Sciatic nerve (tissue), 2 donors: ENCODE measurements around the gene NUMBL. TPM values are rescaled to one million over a fixed set of nuclear protein-coding genes. Genes with fewer than 3 reads are reported as not detected.
"Not testable (repeated sequence)": the region's sequence is repeated elsewhere in the genome, so short reads cannot be mapped to it uniquely, and the experiment has no call there.

Source experiments
- ATAC-seq: fragments of 200-7000 bp; cut with Tn5 transposase; one replicate; pipeline ENCODE4 v1.9.1; 2020; ENCODE audit warnings: mild to moderate bottlenecking, moderate library complexity
- DNase-seq: peaks from one replicate; pipeline ENCODE4 v3.0.0-alpha.2; 2020; ENCODE audit warnings: low spot score
- intact Hi-C: fragments of 100-400 bp; cut with DNase I; formaldehyde crosslinking; loops from one replicate; pipeline ENCODE4 v1.14.2; 2022
- total RNA-seq: library from RNA; stranded (reverse); fragmentation: NEBNext Ultra II Directional; extraction: Animal tissue kit (Norgen Biotek cat#: 25700); gene quantifications from one replicate; pipeline ENCODE4 v1.2.1, GENCODE V29; 2021
- donor health status: DM: no; HTN: no; CAD: no.
- donor health status: DM: no; HTN: no; CAD: no.

NUMBL gene
- total RNA-seq: 123 TPM

- DNase-seq (no peak), ATAC-seq (no peak)
- intact Hi-C loops: no loop called here
Observed at GRCh38 chr19:40690050-40690692, at the start of gene NUMBL. Gene NUMBL (minus strand): TSS chr19:40690651. CDS start chr19:40690483, 168 bp downstream.

DNA sequence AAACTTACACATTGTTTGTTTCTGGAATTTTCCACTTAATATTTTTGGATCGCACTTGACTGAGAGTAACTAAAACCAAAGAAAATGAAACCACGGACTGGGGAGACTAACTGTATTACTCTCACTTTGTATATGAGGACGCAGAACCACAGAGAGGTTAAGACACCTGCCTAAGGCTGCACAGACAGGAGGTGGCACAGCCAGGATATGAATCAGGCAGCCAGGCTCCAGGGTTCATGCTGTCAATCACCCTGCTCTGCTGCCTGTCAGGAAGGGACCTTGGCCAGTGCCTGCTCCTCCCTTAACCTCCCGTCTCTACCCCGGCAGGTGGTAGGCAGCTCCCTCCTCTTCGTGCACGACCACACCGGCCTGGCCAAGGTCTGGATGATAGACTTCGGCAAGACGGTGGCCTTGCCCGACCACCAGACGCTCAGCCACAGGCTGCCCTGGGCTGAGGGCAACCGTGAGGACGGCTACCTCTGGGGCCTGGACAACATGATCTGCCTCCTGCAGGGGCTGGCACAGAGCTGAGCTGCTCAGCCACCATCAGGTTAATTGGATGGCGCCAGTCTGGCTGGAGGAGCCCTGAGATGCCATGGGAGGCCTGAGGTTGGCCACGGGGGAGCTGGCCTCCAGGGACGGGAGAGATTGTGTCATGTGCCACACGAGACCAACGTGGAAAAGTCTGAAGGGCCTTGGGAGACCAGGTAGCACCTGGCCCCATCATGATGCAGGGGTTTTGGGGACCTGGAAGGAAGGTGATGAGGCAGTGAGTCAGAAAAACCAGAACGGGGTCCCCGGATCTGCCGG lies 48.8 kb upstream of the NUMBL start:
- DNase-seq (no peak), ATAC-seq (no peak)
- intact Hi-C loops: no loop called here

GRCh38 chr19:40737102-40737644 lies 46.7 kb upstream of the NUMBL start:
- intact Hi-C loops: no loop called here
- DNase-seq (no peak), ATAC-seq (no peak)

- DNase-seq: no peak
- intact Hi-C loops: no loop called here
- ATAC-seq: no peak
Observed at GRCh38 chr19:40736661-40737060, 46.2 kb upstream of the NUMBL start.

DNA sequence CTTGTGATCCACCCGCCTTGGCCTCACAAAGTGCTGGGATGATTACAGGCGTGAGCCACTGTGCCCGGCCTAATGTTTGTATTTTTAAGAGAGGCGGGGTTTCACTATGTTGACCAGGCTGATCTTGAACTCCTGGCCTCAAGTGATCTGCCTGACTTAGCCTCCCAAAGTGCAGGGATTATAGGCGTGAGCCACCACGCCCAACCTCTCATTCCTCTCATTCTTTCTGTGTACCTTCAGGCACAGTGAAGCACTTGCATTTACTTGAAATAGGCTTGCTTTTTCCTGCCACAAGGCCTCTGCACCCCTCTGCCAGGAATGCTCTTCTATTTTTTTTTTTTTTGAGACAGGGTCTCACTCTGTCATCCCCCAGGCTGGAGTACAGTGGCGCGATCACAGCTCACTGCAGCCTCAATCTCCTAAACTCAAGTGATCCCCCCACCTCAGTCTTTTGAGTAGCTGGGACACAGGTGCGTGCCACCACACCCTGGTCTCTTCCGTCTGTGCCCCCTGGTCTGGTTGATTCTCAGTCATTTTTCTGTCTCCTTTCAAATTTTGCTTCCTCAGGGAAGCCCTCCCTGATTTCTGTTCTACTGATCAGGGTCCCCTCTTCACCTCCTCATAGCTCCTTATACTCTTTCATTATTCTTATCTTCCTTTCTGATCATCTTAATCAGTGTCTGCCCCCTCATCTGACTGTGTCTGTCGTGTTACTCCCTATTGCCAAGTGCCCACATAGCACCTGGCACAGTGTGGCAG lies 44.7 kb upstream of the NUMBL start:
- intact Hi-C loops: no loop called here
- no peak for DNase-seq
- no peak for ATAC-seq

DNA sequence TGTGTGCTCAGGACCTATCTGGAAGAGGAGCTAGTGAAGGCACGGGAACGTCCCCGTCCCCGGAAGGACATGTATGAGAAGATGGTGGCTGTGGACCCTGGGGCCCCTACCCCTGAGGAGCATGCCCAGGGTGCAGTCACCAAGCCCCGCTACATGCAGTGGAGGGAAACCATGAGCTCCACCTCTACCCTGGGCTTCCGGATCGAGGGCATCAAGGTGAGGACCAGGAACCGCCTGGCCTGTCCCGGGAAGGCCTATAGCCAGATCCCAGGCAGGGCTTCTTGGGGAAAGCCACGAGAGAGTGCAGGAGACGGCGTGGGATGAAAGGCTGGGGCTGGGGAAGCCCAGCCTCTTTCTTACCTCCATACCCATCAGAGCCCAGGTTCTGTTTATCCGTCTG lies 42.7 kb upstream of the NUMBL start:
- intact Hi-C loops: no loop called here
- ATAC-seq: no peak
- no peak for DNase-seq

DNA sequence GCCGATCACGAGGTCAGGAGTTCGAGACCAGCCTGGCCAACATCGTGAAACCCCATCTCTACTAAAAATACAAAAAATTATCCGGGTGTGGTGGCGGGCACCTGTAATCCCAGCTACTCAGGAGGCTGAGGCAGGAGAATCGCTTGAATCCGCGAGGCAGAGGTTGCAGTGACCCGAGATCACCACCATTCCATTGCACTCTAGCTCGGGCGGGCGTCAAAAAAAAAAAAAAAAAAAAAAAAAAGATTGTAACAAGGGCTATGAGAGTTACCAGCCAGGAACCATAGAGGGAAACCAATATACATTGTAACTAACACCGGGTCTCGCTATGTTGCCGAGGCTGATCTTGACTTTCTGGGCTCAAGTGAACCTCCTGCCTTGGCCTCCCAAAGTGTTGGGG lies 41.9 kb upstream of the NUMBL start:
- DNase-seq, intact Hi-C loops: not testable (repeated sequence)

DNA sequence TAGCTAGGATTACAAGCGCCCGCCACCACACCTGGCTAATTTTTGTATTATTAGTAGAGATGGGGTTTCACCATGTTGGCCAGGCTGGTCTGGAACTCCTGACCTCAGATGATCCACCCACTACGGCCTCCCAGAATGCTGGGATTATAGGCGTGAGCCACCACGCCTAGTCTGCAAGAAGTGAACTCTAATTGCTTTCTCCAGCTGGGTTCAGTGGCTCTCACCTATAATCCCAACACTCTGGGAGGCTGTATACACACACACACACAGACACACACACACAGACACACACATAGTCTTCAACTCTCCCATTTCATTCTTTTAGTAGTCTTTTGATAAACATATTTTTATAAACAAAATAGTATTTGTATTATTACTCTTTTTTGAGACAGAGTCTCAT lies 39.6 kb upstream of the NUMBL start:
- ATAC-seq, intact Hi-C loops, DNase-seq: not testable (repeated sequence)

More for the DNA sequence above, 41.9 kb upstream of the NUMBL start:
- not testable (repeated sequence) for ATAC-seq

DNA sequence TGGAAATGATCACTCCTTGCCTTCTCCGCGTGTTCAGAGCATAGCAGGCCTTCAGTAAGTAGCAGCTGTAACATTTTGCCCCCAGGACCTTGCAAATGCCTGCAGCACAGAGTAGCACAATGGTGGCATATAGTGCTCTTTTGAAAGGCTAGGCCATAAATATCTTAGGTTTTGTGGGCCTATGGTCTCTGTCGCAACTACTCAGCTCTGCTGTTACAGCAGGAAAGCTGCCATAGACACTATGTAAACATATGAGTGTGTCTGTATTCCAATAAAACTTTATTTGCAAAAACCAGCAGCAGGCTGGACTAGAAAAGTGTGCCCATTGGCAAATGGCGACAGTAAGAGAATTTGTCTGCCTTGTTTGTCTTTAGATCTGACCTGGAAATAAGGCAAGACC lies 35.8 kb upstream of the NUMBL start:
- no peak for DNase-seq
- intact Hi-C loops: no loop called here
- ATAC-seq: no peak

DNA sequence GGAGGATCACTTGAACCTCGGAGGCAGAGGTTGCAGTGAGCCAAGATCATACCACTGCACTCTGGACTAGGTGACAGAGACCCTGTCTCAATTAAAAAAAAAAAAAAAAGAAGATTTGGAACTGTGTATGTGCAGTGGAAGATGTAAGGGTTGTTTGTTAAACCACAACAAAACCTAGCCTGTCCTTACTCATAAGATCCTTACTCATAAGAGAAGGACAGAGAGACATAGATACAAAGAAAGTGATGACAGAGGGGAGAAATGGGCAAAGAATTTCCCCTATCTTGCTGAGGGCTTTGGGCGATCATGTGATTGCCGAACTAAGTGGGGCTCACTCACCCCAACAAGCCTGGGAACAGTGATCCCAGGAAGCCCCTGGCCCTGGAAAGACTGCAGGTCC lies 34.4 kb upstream of the NUMBL start:
- DNase-seq (no peak), ATAC-seq (no peak)
- intact Hi-C loops: no loop called here

- ATAC-seq (no peak), DNase-seq (no peak)
- intact Hi-C loops: no loop called here
Observed at GRCh38 chr19:40724315-40724714, 33.9 kb upstream of the NUMBL start.

GRCh38 chr19:40723661-40724254 lies 33.3 kb upstream of the NUMBL start:
- intact Hi-C loops: no loop called here
- no peak for ATAC-seq

GRCh38 chr19:40721936-40722661 lies 31.6 kb upstream of the NUMBL start:
- DNase-seq (no peak), ATAC-seq (no peak)
- intact Hi-C loops: no loop called here

More at GRCh38 chr19:40723661-40724254, 33.3 kb upstream of the NUMBL start:
- no peak for DNase-seq

DNA sequence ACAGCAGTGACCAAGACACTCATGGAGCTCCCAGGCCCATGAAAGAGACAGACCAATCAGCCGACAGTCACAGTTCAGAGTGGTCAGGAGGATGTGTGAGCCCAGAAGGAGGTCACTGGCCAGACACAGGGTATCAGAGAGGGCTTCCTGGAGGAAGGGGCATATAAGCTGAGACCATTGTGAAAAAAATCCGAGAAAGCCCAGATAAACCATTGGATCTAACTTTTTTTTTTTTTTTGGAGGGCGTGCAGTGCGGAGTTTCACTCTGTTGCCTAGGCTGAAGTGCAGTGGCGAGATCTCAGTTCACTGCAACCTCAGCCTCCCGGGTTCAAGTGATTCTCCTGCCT lies 30.7 kb upstream of the NUMBL start:
- intact Hi-C loops: no loop called here
- DNase-seq: no peak
- ATAC-seq: no peak

- ATAC-seq (no peak), DNase-seq (no peak)
- intact Hi-C loops: no loop called here
Observed at GRCh38 chr19:40719414-40719894, 29.0 kb upstream of the NUMBL start.

GRCh38 chr19:40718774-40719391 lies 28.4 kb upstream of the NUMBL start:
- ATAC-seq (no peak), DNase-seq (peak; percentile 74)
- intact Hi-C loops: no loop called here

DNA sequence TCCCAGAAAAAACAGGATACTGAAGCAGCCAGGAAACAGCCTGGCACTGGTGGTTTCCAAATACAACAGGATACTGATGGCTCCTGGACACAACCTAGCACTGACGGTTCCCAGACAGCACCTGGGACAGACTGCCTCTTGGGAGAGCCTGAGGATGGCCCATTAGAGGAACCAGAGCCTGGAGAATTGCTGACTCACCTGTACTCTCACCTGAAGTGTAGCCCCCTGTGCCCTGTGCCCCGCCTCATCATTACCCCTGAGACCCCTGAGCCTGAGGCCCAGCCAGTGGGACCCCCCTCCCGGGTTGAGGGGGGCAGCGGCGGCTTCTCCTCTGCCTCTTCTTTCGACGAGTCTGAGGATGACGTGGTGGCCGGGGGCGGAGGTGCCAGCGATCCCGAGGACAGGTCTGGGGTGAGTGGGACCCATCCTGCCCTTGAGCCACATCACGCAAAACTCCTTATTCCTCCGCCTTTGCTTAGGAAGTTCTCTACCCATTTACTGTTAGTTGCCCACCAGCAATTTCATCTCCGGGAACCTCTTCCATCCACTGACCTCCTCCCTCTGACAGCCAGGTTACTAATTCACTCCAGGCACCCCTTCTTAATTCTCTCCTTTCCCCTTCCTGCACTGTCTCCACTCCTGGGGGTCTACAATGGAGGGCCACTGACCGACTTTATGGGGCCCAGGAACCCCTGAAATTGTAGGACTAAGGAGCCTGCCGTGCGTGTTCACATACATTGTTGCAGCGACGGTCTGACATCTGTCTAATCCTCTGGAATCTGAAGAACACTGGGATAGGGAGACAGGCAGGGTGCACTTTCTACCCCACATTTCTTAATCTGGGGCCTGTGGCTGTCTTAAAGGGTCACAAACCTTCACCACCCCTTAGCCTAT lies 27.7 kb upstream of the NUMBL start:
- intact Hi-C loops: no loop called here
- ATAC-seq (no peak), DNase-seq (peak; percentile 73)
